ENCODE measurements around the gene CLEC19A. TPM values are rescaled to one million over a fixed set of nuclear protein-coding genes. Genes with fewer than 3 reads are reported as not detected.

Gene CLEC19A
- total RNA-seq, 1 experiment from 2014 or later, result not detected

GRCh38 chr16:19346335-19346922, 60.9 kb downstream of the CLEC19A start:
- no peak for TF ChIP-seq CTCF (conservative IDR thresholded peaks at IDR 0.05; ENCODE audit: low read depth, low read length)
- TF ChIP-seq EZH2 (IDR thresholded peaks at IDR 0.05; ENCODE audit: borderline replicate concordance, low read depth, low read length, poor library complexity, severe bottlenecking), result no peak
- Histone ChIP-seq H3K4me1 (ENCODE audit: insufficient read depth, low read length, poor library complexity, severe bottlenecking) (no peaks in the 10 kb centered on the region), H3K36me3 (ENCODE audit: insufficient read depth, low read length, poor library complexity, severe bottlenecking) (no peaks in the 10 kb centered on the region), H3K9me3 (ENCODE audit: low read depth, low read length, poor library complexity, severe bottlenecking) (no peaks in the 10 kb centered on the region), H3K27me3 (replicated peaks; ENCODE audit: insufficient read depth, low read depth, low read length, poor library complexity) (peaks cover 16% of the 10 kb centered on the region), H3K27ac (ENCODE audit: low read depth, low read length, poor library complexity, severe bottlenecking) (no peak overlapping the region), H3K4me3 (ENCODE audit: low read depth, low read length, poor library complexity, severe bottlenecking) (no peak overlapping the region)
- no peak for DNase-seq (ENCODE audit: low spot score)
- BruUV-seq (replicated peaks), result no TSS peak
- ChIA-PET POLR2A (ENCODE audit: low non-redundant PET) (no interaction called here), CTCF (no interaction called here)
- intact Hi-C loops (cut with micrococcal nuclease; ENCODE audit: unreplicated experiment), result loop anchor here (1.0 kb wide), 1 partner anchor 22 kb away; no protein-coding TSS in a partner anchor

GRCh38 chr16:19348125-19348524, 62.6 kb downstream of the CLEC19A start:
- intact Hi-C loops (cut with micrococcal nuclease; ENCODE audit: unreplicated experiment), result no loop called here
- Histone ChIP-seq H3K4me1 (ENCODE audit: insufficient read depth, low read length, poor library complexity, severe bottlenecking) (no peaks in the 10 kb centered on the region), H3K9me3 (ENCODE audit: low read depth, low read length, poor library complexity, severe bottlenecking) (no peaks in the 10 kb centered on the region), H3K27ac (ENCODE audit: low read depth, low read length, poor library complexity, severe bottlenecking) (no peak overlapping the region), H3K27me3 (replicated peaks; ENCODE audit: insufficient read depth, low read depth, low read length, poor library complexity) (peaks cover 16% of the 10 kb centered on the region), H3K4me3 (ENCODE audit: low read depth, low read length, poor library complexity, severe bottlenecking) (no peak overlapping the region), H3K36me3 (ENCODE audit: insufficient read depth, low read length, poor library complexity, severe bottlenecking) (no peaks in the 10 kb centered on the region)
- ChIA-PET CTCF (no interaction called here), POLR2A (ENCODE audit: low non-redundant PET) (no interaction called here)
- no peak for TF ChIP-seq CTCF (conservative IDR thresholded peaks at IDR 0.05; ENCODE audit: low read depth, low read length)
- BruUV-seq (replicated peaks), result no TSS peak
- DNase-seq (ENCODE audit: low spot score), result no peak

GRCh38 chr16:19348578-19349315, 63.2 kb downstream of the CLEC19A start:
- intact Hi-C loops (cut with micrococcal nuclease; ENCODE audit: unreplicated experiment), result no loop called here
- peak; percentile 35 for DNase-seq (ENCODE audit: low spot score)
- BruUV-seq (replicated peaks), result no TSS peak
- ChIA-PET CTCF (no interaction called here), POLR2A (ENCODE audit: low non-redundant PET) (no interaction called here)
- H3K27ac ChIP-seq (ENCODE audit: low read depth, low read length, poor library complexity, severe bottlenecking), result no peak overlapping the region
- no peaks in the 10 kb centered on the region for H3K36me3 ChIP-seq (ENCODE audit: insufficient read depth, low read length, poor library complexity, severe bottlenecking)
- peaks cover 16% of the 10 kb centered on the region for H3K27me3 ChIP-seq (replicated peaks; ENCODE audit: insufficient read depth, low read depth, low read length, poor library complexity)
- no peaks in the 10 kb centered on the region for H3K9me3 ChIP-seq (ENCODE audit: low read depth, low read length, poor library complexity, severe bottlenecking)
- no peak overlapping the region for H3K4me3 ChIP-seq (ENCODE audit: low read depth, low read length, poor library complexity, severe bottlenecking)
- H3K4me1 ChIP-seq (ENCODE audit: insufficient read depth, low read length, poor library complexity, severe bottlenecking), result no peaks in the 10 kb centered on the region
- TF ChIP-seq CTCF (conservative IDR thresholded peaks at IDR 0.05; ENCODE audit: low read depth, low read length) (no peak), EZH2 (IDR thresholded peaks at IDR 0.05; ENCODE audit: borderline replicate concordance, low read depth, low read length, poor library complexity, severe bottlenecking) (no peak)
